Loucy (cell line): ENCODE results near the gene LASP1.

Experiments
- H2AFZ ChIP-seq: fragments of 200-600 bp; sonication (generic); 2 replicates; pipeline ENCODE4 v1.6.0; 2016; ENCODE audit warnings: antibody characterized with exemption, mild to moderate bottlenecking, low read length, moderate library complexity
- H3F3A ChIP-seq: fragments of 200-600 bp; 2 replicates; pipeline ENCODE4 v1.6.0; 2016; ENCODE audit warnings: antibody characterized with exemption, low read depth, mild to moderate bottlenecking
- H3K27me3 ChIP-seq: fragments of 200-600 bp; sonication (generic); 2 replicates; pipeline ENCODE4 v1.6.1; 2014; ENCODE audit warnings: low read length, mild to moderate bottlenecking; ENCODE audit not compliant: insufficient read depth, poor library complexity, severe bottlenecking
- H3K36me3 ChIP-seq: fragments of 200-600 bp; sonication (generic); 2 replicates; pipeline ENCODE4 v1.6.1; 2016; ENCODE audit warnings: low read length; ENCODE audit not compliant: insufficient read depth
- H3K4me1 ChIP-seq: fragments of 200-600 bp; sonication (generic); 2 replicates; pipeline ENCODE4 v1.5.1; 2014; ENCODE audit warnings: low read length, mild to moderate bottlenecking; ENCODE audit not compliant: insufficient read depth, poor library complexity, severe bottlenecking
- H3K4me2 ChIP-seq: fragments of 200-600 bp; sonication (generic); 2 replicates; pipeline ENCODE4 v1.6.0; 2014; ENCODE audit warnings: antibody characterized with exemption, low read length, low read depth, mild to moderate bottlenecking; ENCODE audit not compliant: poor library complexity, severe bottlenecking
- H3K4me3 ChIP-seq: fragments of 200-600 bp; sonication (generic); 2 replicates; pipeline ENCODE4 v1.5.1; 2014; ENCODE audit warnings: low read length, mild to moderate bottlenecking, mixed read lengths; ENCODE audit not compliant: poor library complexity, severe bottlenecking
- H3K79me2 ChIP-seq: fragments of 200-600 bp; sonication (generic); 2 replicates; pipeline ENCODE4 v1.6.1; 2014; ENCODE audit warnings: low read length; ENCODE audit not compliant: insufficient read depth
- H3K9ac ChIP-seq: fragments of 200-600 bp; sonication (generic); 2 replicates; pipeline ENCODE4 v1.6.0; 2014; ENCODE audit warnings: mild to moderate bottlenecking, low read depth, low read length, moderate library complexity; ENCODE audit not compliant: poor library complexity, severe bottlenecking
- H3K9me2 ChIP-seq: fragments of 200-600 bp; sonication (generic); replicated peaks from 2 replicates; pipeline ENCODE4 v1.6.1; 2016; ENCODE audit warnings: low read depth, low read length, mixed read lengths
- H3K9me3 ChIP-seq: fragments of 200-600 bp; sonication (generic); 2 replicates; pipeline ENCODE4 v1.6.1; 2014; ENCODE audit warnings: mild to moderate bottlenecking, antibody characterized with exemption, low read length, low read depth; ENCODE audit not compliant: insufficient read depth
- H4K20me1 ChIP-seq: fragments of 200-600 bp; sonication (generic); 2 replicates; pipeline ENCODE4 v1.6.0; 2014; ENCODE audit warnings: antibody characterized with exemption, low read length, mild to moderate bottlenecking; ENCODE audit not compliant: insufficient read depth, poor library complexity, severe bottlenecking
- EZH2phosphoT487 ChIP-seq: fragments of 200-600 bp; IDR thresholded peaks from 2 replicates; pipeline ENCODE4 v1.6.1; 2018; ENCODE audit warnings: antibody characterized with exemption, mild to moderate bottlenecking, moderate library complexity, borderline replicate concordance
- TF ChIP-seq, protein P1 (sequence below): fragments of 200-600 bp; sonication (generic); conservative IDR thresholded peaks from 2 replicates; pipeline ENCODE4 v1.5.1; 2014; ENCODE audit warnings: mild to moderate bottlenecking, antibody characterized with exemption, low read length

Gene LASP1

DNA sequence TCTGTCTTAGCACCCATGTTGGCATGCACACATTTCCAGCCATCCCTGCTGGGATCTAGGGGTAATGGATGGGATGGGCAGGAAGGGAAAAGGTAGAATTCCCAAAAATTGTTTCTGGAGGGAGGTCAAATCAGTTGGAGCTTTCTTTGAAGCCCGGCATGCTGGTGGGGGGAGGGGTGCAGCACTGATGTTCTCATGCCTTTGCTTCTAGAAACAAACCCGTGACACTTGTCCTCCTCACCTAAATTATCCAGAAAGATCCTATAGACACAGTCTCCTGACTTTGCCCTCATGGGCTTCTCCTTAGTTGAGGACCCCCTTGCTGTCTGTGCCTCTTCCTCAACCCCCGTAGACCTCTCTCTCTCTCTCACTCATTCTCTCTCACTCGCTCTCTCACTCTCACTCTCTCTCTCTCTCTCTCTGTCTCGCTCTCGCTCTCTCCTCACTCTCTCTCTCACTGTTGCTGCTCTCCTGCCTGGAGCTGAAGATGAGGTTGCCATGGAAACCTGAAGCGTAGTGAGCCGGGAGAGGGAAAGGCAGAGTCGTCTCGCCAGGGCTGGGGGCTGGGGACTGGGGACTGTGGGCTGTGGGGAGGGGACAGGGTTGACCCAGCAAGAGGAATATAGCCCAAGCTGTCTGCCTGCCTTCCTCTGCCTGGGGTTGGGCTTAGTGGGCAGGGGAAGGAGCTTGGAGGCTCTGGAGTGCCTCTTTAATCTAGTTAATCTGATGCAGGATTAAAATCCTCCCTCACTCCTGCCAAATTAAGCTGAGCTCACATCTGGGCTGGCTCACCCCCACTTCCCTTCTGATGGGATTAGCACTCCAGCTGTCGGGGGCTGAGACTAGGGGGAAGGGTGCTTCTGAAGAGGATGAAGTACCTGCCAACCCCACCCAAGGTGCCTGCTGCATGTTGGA lies 16.1 kb downstream of the LASP1 start:
- Histone ChIP-seq H3K4me2 (no peak overlapping the region), H3K27me3 (no peaks in the 10 kb centered on the region), H3K36me3 (peaks cover 91% of the 10 kb centered on the region), H2AFZ (no peak overlapping the region), H3K9ac (no peak overlapping the region), H3K79me2 (peaks cover 92% of the 10 kb centered on the region), H3K4me3 (no peak overlapping the region), H3K4me1 (peaks cover 21% of the 10 kb centered on the region), H3K9me2 (no peaks in the 10 kb centered on the region), H4K20me1 (peaks cover 60% of the 10 kb centered on the region), H3F3A (no peaks in the 10 kb centered on the region; the same call in 1 of the 2 replicates), H3K9me3 (no peaks in the 10 kb centered on the region)
- TF ChIP-seq EZH2phosphoT487 = no peak
- TF ChIP-seq, protein P1, sequence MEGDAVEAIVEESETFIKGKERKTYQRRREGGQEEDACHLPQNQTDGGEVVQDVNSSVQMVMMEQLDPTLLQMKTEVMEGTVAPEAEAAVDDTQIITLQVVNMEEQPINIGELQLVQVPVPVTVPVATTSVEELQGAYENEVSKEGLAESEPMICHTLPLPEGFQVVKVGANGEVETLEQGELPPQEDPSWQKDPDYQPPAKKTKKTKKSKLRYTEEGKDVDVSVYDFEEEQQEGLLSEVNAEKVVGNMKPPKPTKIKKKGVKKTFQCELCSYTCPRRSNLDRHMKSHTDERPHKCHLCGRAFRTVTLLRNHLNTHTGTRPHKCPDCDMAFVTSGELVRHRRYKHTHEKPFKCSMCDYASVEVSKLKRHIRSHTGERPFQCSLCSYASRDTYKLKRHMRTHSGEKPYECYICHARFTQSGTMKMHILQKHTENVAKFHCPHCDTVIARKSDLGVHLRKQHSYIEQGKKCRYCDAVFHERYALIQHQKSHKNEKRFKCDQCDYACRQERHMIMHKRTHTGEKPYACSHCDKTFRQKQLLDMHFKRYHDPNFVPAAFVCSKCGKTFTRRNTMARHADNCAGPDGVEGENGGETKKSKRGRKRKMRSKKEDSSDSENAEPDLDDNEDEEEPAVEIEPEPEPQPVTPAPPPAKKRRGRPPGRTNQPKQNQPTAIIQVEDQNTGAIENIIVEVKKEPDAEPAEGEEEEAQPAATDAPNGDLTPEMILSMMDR = no peak

GRCh38 chr17:38886643-38887010 lies 16.8 kb downstream of the LASP1 start:
- peaks cover 85% of the 10 kb centered on the region for H3K79me2 ChIP-seq
- H3K36me3 ChIP-seq = peaks cover 92% of the 10 kb centered on the region; the same call in 1 of the 2 replicates
- H3F3A ChIP-seq = no peaks in the 10 kb centered on the region; the same call in 1 of the 2 replicates
- H3K4me2 ChIP-seq = no peak overlapping the region
- no peaks in the 10 kb centered on the region for H3K27me3 ChIP-seq
- no peaks in the 10 kb centered on the region for H3K9me2 ChIP-seq
- no peak overlapping the region for H3K9ac ChIP-seq
- peaks cover 56% of the 10 kb centered on the region for H4K20me1 ChIP-seq
- no peak for TF ChIP-seq EZH2phosphoT487
- TF ChIP-seq, protein P1 = no peak
- no peaks in the 10 kb centered on the region for H3K9me3 ChIP-seq
- H2AFZ ChIP-seq = no peak overlapping the region
- no peak overlapping the region for H3K4me3 ChIP-seq
- peaks cover 15% of the 10 kb centered on the region for H3K4me1 ChIP-seq

- Histone ChIP-seq H3F3A (no peaks in the 10 kb centered on the region), H3K9me3 (no peaks in the 10 kb centered on the region), H3K4me3 (no peak overlapping the region), H3K9ac (no peak overlapping the region), H3K4me1 (peaks cover 17% of the 10 kb centered on the region), H3K9me2 (no peaks in the 10 kb centered on the region), H2AFZ (no peak overlapping the region), H3K27me3 (no peaks in the 10 kb centered on the region), H3K4me2 (no peak overlapping the region), H3K79me2 (peaks cover 69% of the 10 kb centered on the region), H4K20me1 (peaks cover 37% of the 10 kb centered on the region), H3K36me3 (peaks cover 92% of the 10 kb centered on the region; the same call in 1 of the 2 replicates)
- no peak for TF ChIP-seq EZH2phosphoT487
- TF ChIP-seq, protein P1 = no peak
Observed at GRCh38 chr17:38888842-38889241, 19.0 kb downstream of the LASP1 start.
